Astrocyte of the spinal cord (primary cell): ENCODE results near the gene ZCCHC7.
A peak's percentile ranks its signal among the peaks of the same experiment; 100 is the strongest.

Source experiments
- DNase-seq: peaks from one replicate; pipeline ENCODE4 v3.0.0; 2011; ENCODE audit warnings: low read depth, low spot score
- H3K4me3 ChIP-seq: 2 replicates; pipeline ENCODE4 v1.5.1; 2011; ENCODE audit warnings: low read depth, mild to moderate bottlenecking, low read length, moderate library complexity
- in situ Hi-C: cut with HindIII; loops from 2 replicates; pipeline ENCODE4 v1.10.0; 2017; ENCODE audit warnings: low sequenced_read_pairs
- TF ChIP-seq, protein P1 (sequence below): IDR thresholded peaks from 2 replicates; pipeline ENCODE4 v1.5.1; 2012; ENCODE audit warnings: low read depth, mild to moderate bottlenecking, low read length, inconsistent platforms

The ZCCHC7 gene

DNA sequence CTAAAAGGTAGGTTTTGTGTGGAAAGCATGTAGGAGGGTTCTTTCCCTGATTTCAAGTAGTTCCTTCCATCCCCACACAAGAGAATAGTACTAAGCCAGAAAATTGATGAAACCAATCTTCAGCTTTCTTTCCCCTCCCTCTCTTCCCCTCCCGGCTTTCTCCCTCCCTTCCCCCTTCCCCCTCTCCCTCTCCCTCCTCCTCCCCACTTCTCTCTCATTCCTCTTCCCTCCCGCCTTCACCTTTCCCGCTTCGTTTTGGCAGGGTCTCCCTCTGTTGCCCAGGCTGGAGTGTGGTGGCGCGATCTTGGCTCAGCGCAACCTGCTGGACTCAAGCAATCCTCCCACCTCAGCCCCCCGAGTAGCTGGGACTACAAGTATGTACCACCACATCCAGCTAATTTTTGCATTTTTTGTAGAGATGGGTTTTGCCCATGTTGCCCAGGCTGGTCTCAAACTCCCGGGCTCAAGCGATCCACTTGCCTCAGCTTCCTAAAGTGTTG, 85.8 kb downstream of the ZCCHC7 start:
- in situ Hi-C loops = no loop called here
- no peak for DNase-seq
- TF ChIP-seq, protein P1, sequence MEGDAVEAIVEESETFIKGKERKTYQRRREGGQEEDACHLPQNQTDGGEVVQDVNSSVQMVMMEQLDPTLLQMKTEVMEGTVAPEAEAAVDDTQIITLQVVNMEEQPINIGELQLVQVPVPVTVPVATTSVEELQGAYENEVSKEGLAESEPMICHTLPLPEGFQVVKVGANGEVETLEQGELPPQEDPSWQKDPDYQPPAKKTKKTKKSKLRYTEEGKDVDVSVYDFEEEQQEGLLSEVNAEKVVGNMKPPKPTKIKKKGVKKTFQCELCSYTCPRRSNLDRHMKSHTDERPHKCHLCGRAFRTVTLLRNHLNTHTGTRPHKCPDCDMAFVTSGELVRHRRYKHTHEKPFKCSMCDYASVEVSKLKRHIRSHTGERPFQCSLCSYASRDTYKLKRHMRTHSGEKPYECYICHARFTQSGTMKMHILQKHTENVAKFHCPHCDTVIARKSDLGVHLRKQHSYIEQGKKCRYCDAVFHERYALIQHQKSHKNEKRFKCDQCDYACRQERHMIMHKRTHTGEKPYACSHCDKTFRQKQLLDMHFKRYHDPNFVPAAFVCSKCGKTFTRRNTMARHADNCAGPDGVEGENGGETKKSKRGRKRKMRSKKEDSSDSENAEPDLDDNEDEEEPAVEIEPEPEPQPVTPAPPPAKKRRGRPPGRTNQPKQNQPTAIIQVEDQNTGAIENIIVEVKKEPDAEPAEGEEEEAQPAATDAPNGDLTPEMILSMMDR = no peak
- H3K4me3 ChIP-seq = no peak overlapping the region

DNA sequence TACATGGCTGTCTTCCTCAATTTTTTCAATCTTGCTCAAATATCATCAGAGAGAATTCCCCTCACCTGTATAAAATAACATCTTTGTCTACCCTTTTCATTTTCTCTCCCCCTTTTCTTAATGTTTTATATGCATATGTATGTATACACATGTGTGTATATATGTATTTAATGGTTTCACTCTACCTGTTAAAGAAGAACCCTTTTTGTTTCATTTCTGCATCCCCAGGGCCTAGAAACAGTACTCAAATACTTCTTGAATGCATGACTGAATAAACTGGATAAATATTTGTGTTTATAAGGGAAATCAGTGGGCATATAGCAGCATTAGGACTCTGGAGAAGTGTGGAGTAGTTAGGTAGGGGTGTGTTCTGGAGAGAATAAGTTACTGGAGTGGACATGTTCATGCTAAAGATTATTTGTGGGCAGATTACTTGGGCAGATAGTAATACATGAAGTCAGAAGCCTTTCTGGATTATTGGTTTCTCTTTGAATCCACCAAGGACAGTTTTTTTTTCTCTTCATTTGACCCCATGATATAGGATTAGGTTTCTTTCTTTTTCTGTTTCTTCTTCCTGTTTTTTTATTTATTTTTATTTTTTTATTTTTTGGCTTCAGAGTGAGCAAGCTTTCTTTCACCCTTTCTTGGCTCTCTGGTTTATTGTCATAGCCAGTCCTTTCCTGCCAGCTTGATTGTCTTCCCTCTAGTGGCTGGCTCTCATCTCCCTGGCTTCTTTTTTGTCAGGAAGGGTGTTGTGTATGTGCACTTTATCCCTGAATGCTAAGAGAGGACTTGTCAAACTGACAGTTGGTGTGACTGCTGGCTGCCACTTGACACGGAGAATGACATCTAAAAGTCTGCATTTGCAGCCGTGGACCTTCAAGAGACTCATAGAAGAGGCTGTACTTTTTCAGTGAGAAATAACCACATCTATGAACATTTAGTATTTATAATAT, 89.3 kb downstream of the ZCCHC7 start:
- in situ Hi-C loops = no loop called here
- no peak for DNase-seq
- TF ChIP-seq, protein P1 = peak; percentile 30
- H3K4me3 ChIP-seq = no peak overlapping the region

DNA sequence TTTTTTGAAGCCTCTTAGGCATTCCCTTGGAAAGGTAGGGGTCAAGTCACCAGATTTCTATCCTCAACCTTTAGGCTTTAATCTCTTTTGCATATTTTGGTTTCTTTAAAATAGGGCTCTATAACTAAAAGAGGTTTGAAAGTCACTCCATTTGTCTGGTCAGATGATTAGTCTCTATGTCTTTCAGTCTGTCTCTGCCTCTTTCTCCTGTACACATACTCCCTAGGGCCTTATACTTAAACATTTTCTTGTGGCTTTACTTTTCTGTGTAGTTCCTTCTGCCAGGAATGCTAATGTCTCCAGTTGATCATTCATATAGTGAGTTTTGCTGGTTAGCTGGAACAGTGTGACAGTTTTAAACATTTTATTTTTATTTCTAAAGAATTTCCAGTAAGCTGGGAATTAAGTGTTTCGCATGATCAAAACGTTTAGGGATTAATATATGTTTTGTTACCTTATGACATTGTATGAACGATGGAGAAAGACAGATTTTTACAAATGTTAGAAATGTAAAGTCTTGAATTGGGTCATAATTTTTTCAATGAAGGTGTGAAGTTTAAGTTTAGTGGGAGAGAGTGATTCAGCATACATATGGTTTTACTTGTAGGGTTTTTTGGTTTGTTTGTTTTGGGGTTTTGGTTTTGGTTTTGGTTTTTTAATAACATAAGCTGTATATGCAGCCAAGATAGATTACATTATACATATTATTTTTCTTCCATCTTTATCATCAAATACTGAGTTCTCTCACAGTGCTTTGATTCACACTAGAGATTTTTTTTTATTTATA, 90.6 kb downstream of the ZCCHC7 start:
- TF ChIP-seq, protein P1 = no peak
- DNase-seq = no peak
- in situ Hi-C loops = no loop called here
- H3K4me3 ChIP-seq = no peak overlapping the region

DNA sequence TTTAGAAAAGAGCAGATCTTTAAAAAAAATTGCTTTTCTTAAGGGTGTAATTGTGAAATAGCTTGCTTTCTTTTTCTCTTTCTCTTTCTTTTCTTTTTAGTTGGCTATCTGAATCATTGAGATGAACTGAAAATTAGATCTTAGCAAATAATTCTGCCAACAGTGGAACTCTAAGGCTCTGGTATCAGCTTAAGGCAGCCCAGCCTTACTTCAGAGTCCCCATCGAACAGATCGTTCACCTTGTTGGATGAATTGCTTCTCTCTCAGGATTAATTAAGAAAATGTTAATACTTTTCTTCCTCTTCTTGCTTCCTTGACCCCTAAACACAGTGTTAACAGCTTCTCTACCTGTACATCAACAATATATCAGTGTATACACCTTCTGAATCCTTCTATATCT, 92.1 kb downstream of the ZCCHC7 start:
- no peak overlapping the region for H3K4me3 ChIP-seq
- no peak for DNase-seq
- in situ Hi-C loops = no loop called here
- TF ChIP-seq, protein P1 = no peak

DNA sequence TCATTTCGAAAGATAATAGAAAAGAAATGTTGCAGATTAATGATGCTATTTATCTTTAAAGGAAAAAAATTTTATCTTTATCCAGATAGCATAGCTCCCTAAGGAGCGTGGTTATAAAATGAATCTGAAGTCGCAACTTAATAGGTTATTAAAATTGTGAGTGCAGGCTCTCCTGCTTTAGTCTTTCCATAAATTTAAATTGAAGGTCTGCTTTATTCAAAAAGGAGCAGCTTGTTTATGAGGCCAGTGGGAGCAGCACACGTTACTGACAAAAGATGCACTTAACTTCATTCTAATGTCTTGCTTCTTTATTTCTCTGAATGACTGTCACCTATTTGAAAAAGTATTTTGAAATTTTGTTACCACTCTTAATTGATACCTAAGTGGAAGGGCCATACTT, 95.0 kb downstream of the ZCCHC7 start:
- no peak for DNase-seq
- no peak overlapping the region for H3K4me3 ChIP-seq
- in situ Hi-C loops = no loop called here
- TF ChIP-seq, protein P1 = no peak

DNA sequence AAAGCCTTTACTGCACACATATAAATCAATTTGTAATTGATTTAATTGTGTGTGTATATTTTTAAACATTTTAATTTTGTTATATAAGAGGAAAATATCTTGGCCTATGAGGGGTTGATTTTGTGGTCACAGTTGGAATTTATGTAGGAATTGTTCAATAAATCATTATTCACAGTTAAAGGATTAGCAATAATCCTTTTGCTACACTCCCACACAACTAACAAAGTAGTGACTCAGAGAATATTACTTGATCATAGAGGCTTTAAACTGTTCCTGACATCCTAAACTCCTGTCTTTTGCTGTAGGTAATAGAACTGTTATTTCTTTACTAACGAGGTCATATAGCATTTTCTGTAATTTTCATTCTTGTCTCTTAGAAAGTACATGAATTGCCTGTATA, 95.5 kb downstream of the ZCCHC7 start:
- H3K4me3 ChIP-seq = no peak overlapping the region
- in situ Hi-C loops = no loop called here
- TF ChIP-seq, protein P1 = no peak
- DNase-seq = no peak
